DND-41 (cell line): ENCODE measurements around the gene LHX2.

ENCODE experiments used
- EZH2 ChIP-seq: IDR thresholded peaks from 3 replicates; pipeline ENCODE4 v1.6.1; 2012; ENCODE audit warnings: borderline replicate concordance, low read depth, mild to moderate bottlenecking, moderate library complexity, low read length, inconsistent platforms; ENCODE audit not compliant: severe bottlenecking
- TF ChIP-seq, protein P1 (sequence below): IDR thresholded peaks from 2 replicates; pipeline ENCODE4 v1.5.1; 2012; ENCODE audit warnings: borderline replicate concordance, low read length, moderate library complexity, mild to moderate bottlenecking; ENCODE audit not compliant: poor library complexity, severe bottlenecking; ENCODE audit errors: extremely low read depth

DNA sequence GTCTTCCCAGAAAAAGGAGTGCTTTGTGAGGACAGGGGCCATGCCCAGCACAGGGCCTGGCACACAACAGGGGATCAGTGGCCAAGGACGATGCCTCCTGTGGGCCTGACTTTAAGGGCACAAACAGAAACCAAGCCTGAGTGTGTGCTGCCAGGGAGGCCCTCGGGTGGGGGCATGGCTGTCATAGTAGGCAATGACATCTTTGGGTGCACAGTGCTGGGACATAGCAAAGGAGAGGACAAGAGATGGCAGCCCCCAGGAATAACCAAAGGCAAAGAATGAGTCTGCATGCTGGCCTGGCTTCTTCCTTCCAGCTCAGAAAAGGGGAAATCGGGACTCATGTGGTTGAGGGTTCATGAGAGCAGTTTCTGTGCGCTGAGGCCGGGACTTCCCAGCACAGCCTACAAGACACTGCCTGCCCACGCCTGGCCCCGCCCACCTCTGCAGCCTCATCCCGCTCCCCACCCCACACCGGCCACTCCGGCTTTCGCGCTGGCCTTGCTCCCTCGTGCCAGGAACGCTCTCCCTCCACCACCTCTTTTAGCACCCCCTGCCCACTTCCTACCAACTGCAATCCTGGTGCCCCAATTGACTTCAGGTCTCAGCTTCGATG is 13.8 kb upstream of the LHX2 start:
- TF ChIP-seq, protein P1, sequence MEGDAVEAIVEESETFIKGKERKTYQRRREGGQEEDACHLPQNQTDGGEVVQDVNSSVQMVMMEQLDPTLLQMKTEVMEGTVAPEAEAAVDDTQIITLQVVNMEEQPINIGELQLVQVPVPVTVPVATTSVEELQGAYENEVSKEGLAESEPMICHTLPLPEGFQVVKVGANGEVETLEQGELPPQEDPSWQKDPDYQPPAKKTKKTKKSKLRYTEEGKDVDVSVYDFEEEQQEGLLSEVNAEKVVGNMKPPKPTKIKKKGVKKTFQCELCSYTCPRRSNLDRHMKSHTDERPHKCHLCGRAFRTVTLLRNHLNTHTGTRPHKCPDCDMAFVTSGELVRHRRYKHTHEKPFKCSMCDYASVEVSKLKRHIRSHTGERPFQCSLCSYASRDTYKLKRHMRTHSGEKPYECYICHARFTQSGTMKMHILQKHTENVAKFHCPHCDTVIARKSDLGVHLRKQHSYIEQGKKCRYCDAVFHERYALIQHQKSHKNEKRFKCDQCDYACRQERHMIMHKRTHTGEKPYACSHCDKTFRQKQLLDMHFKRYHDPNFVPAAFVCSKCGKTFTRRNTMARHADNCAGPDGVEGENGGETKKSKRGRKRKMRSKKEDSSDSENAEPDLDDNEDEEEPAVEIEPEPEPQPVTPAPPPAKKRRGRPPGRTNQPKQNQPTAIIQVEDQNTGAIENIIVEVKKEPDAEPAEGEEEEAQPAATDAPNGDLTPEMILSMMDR: no peak
- no peak for TF ChIP-seq EZH2
